Measurements from ENCODE around the gene LYAR.

The LYAR gene

GRCh38 chr4:4248029-4248884, 41.7 kb downstream of the LYAR start, which contains the start of gene TMEM128:
Gene TMEM128, minus strand, starts transcription at chr4:4248223. Its CDS starts 21 bp downstream, at chr4:4248202.
- TF ChIP-seq CREB1 (IDR thresholded peaks at IDR 0.05; ENCODE audit: low read depth): peak; percentile 80
- no peak for TF ChIP-seq REST (IDR thresholded peaks at IDR 0.05; ENCODE audit: low read depth)
- no peak; the same call in 1 of the 2 replicates for TF ChIP-seq CEBPB (IDR thresholded peaks at IDR 0.05)
- TF ChIP-seq NFIC (IDR thresholded peaks at IDR 0.05): no peak
- no peak for TF ChIP-seq FOXM1 (IDR thresholded peaks at IDR 0.05; ENCODE audit: borderline replicate concordance, low read depth)
- TF ChIP-seq YY1 (IDR thresholded peaks at IDR 0.05; ENCODE audit: low read depth): peak; percentile 94
- TF ChIP-seq USF1 (IDR thresholded peaks at IDR 0.05): peak; percentile 21; the same call in 1 of the 2 replicates
- peak; percentile 98 for TF ChIP-seq TAF1 (IDR thresholded peaks at IDR 0.05; ENCODE audit: low read depth)
- TF ChIP-seq EP300 (IDR thresholded peaks at IDR 0.05; ENCODE audit: borderline replicate concordance): no peak
- no peak for TF ChIP-seq ZBTB7A (IDR thresholded peaks at IDR 0.05; ENCODE audit: low read depth)
- no peak for TF ChIP-seq TCF12 (IDR thresholded peaks at IDR 0.05; ENCODE audit: low read depth)
- TF ChIP-seq EGR1 (IDR thresholded peaks at IDR 0.05): no peak
- TF ChIP-seq RAD21 (IDR thresholded peaks at IDR 0.05; ENCODE audit: low read depth): no peak
- peak; percentile 21; the same call in 1 of the 2 replicates for TF ChIP-seq TEAD4 (IDR thresholded peaks at IDR 0.05)
- peak; percentile 70; the same call in 1 of the 2 replicates for TF ChIP-seq MAX (IDR thresholded peaks at IDR 0.05)

- TF ChIP-seq CREB1 (IDR thresholded peaks at IDR 0.05; ENCODE audit: low read depth) (no peak), EGR1 (IDR thresholded peaks at IDR 0.05) (no peak), EP300 (IDR thresholded peaks at IDR 0.05; ENCODE audit: borderline replicate concordance) (no peak), REST (IDR thresholded peaks at IDR 0.05; ENCODE audit: low read depth) (no peak), ZBTB7A (IDR thresholded peaks at IDR 0.05; ENCODE audit: low read depth) (no peak), RAD21 (IDR thresholded peaks at IDR 0.05; ENCODE audit: low read depth) (no peak)
Observed at GRCh38 chr4:4247696-4248028, 42.3 kb downstream of the LYAR start.

GRCh38 chr4:4245172-4245571, 44.8 kb downstream of the LYAR start:
- no peak for TF ChIP-seq USF1 (IDR thresholded peaks at IDR 0.05)
- TF ChIP-seq CREB1 (IDR thresholded peaks at IDR 0.05; ENCODE audit: low read depth): no peak
- no peak for TF ChIP-seq NFIC (IDR thresholded peaks at IDR 0.05)
- no peak for TF ChIP-seq REST (IDR thresholded peaks at IDR 0.05; ENCODE audit: low read depth)
- no peak for TF ChIP-seq YY1 (IDR thresholded peaks at IDR 0.05; ENCODE audit: low read depth)

- no peak for TF ChIP-seq EGR1 (IDR thresholded peaks at IDR 0.05)
- TF ChIP-seq MAX (IDR thresholded peaks at IDR 0.05): no peak
- TF ChIP-seq YY1 (IDR thresholded peaks at IDR 0.05; ENCODE audit: low read depth): no peak
- TF ChIP-seq ZBTB7A (IDR thresholded peaks at IDR 0.05; ENCODE audit: low read depth): no peak
- TF ChIP-seq TCF12 (IDR thresholded peaks at IDR 0.05; ENCODE audit: low read depth): no peak
- TF ChIP-seq TAF1 (IDR thresholded peaks at IDR 0.05; ENCODE audit: low read depth): no peak
- TF ChIP-seq EP300 (IDR thresholded peaks at IDR 0.05; ENCODE audit: borderline replicate concordance): no peak
- TF ChIP-seq RAD21 (IDR thresholded peaks at IDR 0.05; ENCODE audit: low read depth): no peak
- TF ChIP-seq CEBPB (IDR thresholded peaks at IDR 0.05): no peak
Observed at GRCh38 chr4:4233610-4234009, 56.3 kb downstream of the LYAR start.
